Neural crest cell (in vitro differentiated cells): ENCODE results near the gene SLC4A4. TPM values are rescaled to one million over a fixed set of nuclear protein-coding genes. Genes with fewer than 3 reads are reported as not detected.

Source experiments
- DNase-seq: peaks from one replicate; pipeline ENCODE4 v3.0.0; 2021; ENCODE audit warnings: low read depth, mixed read lengths, low spot score
- H3K27ac Mint-ChIP-seq: one replicate; pipeline ENCODE4 v1.8.0; 2021; ENCODE audit warnings: mild to moderate bottlenecking, mixed read lengths; ENCODE audit not compliant: unreplicated experiment
- H3K27me3 Mint-ChIP-seq: 2 replicates; pipeline ENCODE4 v1.8.0; 2021; ENCODE audit warnings: low read depth, mild to moderate bottlenecking, mixed read lengths
- H3K36me3 Mint-ChIP-seq: 2 replicates; pipeline ENCODE4 v1.8.0; 2021; ENCODE audit warnings: low read depth, mild to moderate bottlenecking, mixed read lengths
- H3K4me1 Mint-ChIP-seq: 2 replicates; pipeline ENCODE4 v1.8.0; 2021; ENCODE audit warnings: mixed read lengths
- H3K4me3 Mint-ChIP-seq: one replicate; pipeline ENCODE4 v1.8.0; 2021; ENCODE audit warnings: mild to moderate bottlenecking, mixed read lengths
- H3K9me3 Mint-ChIP-seq: 2 replicates; pipeline ENCODE4 v1.8.0; 2021; ENCODE audit warnings: mixed read lengths
- total RNA-seq: library from RNA; stranded (reverse); gene quantifications from 2 replicates; pipeline ENCODE4 v1.2.1, GENCODE V29; 2021
- TF ChIP-seq, protein P1 (sequence below): fragments of 200-600 bp; sonication (generic); conservative IDR thresholded peaks from 2 replicates; pipeline ENCODE4 v1.5.0; 2021; ENCODE audit warnings: antibody characterized with exemption, mild to moderate bottlenecking

The SLC4A4 gene
- total RNA-seq, 1 donor from 2014 or later, result 4.0 TPM

DNA sequence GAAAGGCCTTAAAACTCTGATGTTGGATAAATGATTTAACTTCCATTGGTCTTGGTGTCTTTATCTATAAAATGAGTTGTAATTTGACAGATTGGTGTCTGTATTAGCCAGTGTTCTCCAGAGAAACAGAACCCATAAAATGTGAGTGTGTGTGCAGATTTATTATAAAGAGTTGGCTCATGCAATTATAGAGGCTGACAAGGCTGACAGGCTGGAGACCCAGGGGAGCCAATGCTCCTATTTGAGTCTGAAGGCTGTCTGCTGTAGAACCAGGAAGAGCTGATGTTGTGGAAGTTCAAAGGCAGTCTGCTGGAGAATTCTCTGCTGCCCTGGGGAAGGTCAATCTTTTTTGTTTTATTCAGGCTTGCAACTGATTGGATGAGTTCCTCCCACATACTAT, 131.7 kb downstream of the SLC4A4 start:
- DNase-seq, result no peak
- H3K4me1 Mint-ChIP-seq, result no peaks in the 10 kb centered on the region
- H3K4me3 Mint-ChIP-seq, result no peak overlapping the region
- H3K27ac Mint-ChIP-seq, result no peak overlapping the region
- no peaks in the 10 kb centered on the region for H3K27me3 Mint-ChIP-seq
- TF ChIP-seq, protein P1, sequence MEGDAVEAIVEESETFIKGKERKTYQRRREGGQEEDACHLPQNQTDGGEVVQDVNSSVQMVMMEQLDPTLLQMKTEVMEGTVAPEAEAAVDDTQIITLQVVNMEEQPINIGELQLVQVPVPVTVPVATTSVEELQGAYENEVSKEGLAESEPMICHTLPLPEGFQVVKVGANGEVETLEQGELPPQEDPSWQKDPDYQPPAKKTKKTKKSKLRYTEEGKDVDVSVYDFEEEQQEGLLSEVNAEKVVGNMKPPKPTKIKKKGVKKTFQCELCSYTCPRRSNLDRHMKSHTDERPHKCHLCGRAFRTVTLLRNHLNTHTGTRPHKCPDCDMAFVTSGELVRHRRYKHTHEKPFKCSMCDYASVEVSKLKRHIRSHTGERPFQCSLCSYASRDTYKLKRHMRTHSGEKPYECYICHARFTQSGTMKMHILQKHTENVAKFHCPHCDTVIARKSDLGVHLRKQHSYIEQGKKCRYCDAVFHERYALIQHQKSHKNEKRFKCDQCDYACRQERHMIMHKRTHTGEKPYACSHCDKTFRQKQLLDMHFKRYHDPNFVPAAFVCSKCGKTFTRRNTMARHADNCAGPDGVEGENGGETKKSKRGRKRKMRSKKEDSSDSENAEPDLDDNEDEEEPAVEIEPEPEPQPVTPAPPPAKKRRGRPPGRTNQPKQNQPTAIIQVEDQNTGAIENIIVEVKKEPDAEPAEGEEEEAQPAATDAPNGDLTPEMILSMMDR, result no peak
- H3K36me3 Mint-ChIP-seq, result peaks cover 2% of the 10 kb centered on the region
- peaks cover 3% of the 10 kb centered on the region for H3K9me3 Mint-ChIP-seq

GRCh38 chr4:71472946-71473345, 134.1 kb downstream of the SLC4A4 start:
- Mint-ChIP-seq H3K27me3 (no peaks in the 10 kb centered on the region), H3K27ac (no peak overlapping the region), H3K4me3 (no peak overlapping the region), H3K4me1 (no peaks in the 10 kb centered on the region), H3K36me3 (no peaks in the 10 kb centered on the region), H3K9me3 (peaks cover 3% of the 10 kb centered on the region)
- no peak for DNase-seq
- TF ChIP-seq, protein P1, result no peak

DNA sequence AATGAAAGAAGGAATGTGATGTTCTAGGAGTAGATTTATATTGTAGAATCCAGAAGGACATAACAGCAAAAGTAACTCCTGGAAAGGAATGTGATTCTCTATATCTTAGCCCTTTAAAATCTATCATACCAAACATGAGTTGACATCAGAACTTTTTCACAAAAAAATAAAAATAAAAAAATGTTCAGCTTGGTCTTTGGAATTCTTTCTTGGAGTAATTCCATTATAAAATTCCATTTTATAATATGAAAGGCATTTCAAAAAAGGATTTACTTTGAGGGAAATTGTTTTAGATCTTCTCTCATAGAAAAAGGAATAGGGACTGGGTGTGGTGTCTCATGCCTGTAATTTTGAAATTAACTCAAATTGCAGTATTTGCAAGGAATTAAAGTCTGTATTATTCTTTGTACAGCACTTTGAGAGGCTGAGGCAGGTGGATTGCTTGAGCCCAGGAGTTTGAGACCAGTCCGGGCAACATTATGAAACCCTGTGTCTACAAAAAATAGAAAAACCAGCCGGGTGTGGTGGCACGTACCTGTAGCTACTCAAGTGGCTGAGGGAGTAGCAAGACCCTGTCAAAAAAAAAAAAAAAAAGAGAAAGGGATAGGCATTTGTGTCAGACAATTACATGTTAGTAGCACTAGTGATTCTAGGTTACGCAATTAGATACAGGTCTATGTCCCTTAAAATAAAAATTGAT, 134.9 kb downstream of the SLC4A4 start:
- Mint-ChIP-seq H3K9me3 (peaks cover 3% of the 10 kb centered on the region), H3K36me3 (no peaks in the 10 kb centered on the region), H3K27ac (no peak overlapping the region), H3K4me3 (no peak overlapping the region), H3K27me3 (no peaks in the 10 kb centered on the region), H3K4me1 (no peaks in the 10 kb centered on the region)
- DNase-seq, result no peak
- TF ChIP-seq, protein P1, result no peak

GRCh38 chr4:71474731-71475130, 135.9 kb downstream of the SLC4A4 start:
- peaks cover 3% of the 10 kb centered on the region for H3K9me3 Mint-ChIP-seq

DNA sequence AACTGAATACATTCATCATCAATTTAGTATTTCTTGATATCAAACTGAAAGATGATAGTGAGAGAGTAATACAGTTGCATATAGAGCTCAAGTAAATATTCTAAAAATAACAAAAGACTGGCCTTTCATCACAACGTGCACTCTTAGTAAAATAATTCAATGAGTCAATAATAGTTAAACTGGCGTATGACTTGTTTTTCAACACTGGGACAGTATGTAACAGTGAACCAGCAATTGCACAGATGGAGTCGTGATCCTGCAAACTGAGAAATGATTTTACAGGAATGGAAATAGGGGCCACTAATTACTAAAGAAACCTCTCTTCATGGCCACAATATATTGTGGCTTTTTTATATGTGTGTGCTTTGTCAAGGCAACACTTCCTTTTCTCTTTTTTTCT, 137.4 kb downstream of the SLC4A4 start:
- no peak overlapping the region for H3K4me3 Mint-ChIP-seq

More at GRCh38 chr4:71474731-71475130, 135.9 kb downstream of the SLC4A4 start:
- TF ChIP-seq, protein P1, result no peak
- Mint-ChIP-seq H3K36me3 (no peaks in the 10 kb centered on the region), H3K27me3 (no peaks in the 10 kb centered on the region), H3K27ac (no peak overlapping the region), H3K4me1 (no peaks in the 10 kb centered on the region), H3K4me3 (no peak overlapping the region)
- no peak for DNase-seq

More for the DNA sequence above, 137.4 kb downstream of the SLC4A4 start:
- H3K4me1 Mint-ChIP-seq, result no peaks in the 10 kb centered on the region
- TF ChIP-seq, protein P1, result no peak
- H3K36me3 Mint-ChIP-seq, result no peaks in the 10 kb centered on the region
- DNase-seq, result no peak
- H3K9me3 Mint-ChIP-seq, result peaks cover under 1% of the 10 kb centered on the region
- no peaks in the 10 kb centered on the region for H3K27me3 Mint-ChIP-seq
- H3K27ac Mint-ChIP-seq, result no peak overlapping the region
